ENCODE data around the gene SBF2.

Gene SBF2

DNA sequence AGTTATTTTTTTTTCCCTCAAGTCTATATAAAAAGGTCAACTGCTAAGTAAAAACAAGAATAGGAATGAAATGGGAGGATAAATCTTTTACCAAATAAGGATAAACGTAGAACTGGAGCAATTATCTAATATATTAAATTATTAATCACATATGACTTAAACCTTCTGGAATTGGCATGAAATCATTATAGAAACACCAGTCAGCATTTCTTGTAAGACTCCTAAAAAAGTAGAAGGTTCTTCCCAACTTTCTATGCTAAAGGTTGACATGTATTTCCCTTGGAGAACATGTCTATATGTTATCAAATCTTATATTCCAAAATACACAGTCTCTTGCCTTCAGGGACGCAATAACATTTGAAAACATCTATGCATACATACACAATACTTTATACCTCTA, 143.2 kb downstream of the SBF2 start:
- H3K9ac ChIP-seq: no peak overlapping the region
- H4K20me1 ChIP-seq (ENCODE audit: insufficient read depth): no peaks in the 10 kb centered on the region
- no peak overlapping the region for H3K4me3 ChIP-seq (IDR thresholded peaks at IDR 0.05; ENCODE audit: insufficient read depth, low read depth, low read length)
- H3K27me3 ChIP-seq (ENCODE audit: insufficient read depth, low read depth): no peaks in the 10 kb centered on the region
- H2AFZ ChIP-seq (ENCODE audit: low read depth): no peak overlapping the region
- no peak overlapping the region for H3K27ac ChIP-seq
- no peaks in the 10 kb centered on the region for H3K4me1 ChIP-seq (ENCODE audit: low read depth, poor library complexity, severe bottlenecking)
- TF ChIP-seq, protein P1, sequence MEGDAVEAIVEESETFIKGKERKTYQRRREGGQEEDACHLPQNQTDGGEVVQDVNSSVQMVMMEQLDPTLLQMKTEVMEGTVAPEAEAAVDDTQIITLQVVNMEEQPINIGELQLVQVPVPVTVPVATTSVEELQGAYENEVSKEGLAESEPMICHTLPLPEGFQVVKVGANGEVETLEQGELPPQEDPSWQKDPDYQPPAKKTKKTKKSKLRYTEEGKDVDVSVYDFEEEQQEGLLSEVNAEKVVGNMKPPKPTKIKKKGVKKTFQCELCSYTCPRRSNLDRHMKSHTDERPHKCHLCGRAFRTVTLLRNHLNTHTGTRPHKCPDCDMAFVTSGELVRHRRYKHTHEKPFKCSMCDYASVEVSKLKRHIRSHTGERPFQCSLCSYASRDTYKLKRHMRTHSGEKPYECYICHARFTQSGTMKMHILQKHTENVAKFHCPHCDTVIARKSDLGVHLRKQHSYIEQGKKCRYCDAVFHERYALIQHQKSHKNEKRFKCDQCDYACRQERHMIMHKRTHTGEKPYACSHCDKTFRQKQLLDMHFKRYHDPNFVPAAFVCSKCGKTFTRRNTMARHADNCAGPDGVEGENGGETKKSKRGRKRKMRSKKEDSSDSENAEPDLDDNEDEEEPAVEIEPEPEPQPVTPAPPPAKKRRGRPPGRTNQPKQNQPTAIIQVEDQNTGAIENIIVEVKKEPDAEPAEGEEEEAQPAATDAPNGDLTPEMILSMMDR (conservative IDR thresholded peaks at IDR 0.05; ENCODE audit: low read depth, low read length): no peak
- H3K79me2 ChIP-seq (ENCODE audit: insufficient read depth, low read depth): no peaks in the 10 kb centered on the region
- H3K4me2 ChIP-seq: no peak overlapping the region
- H3K36me3 ChIP-seq (ENCODE audit: insufficient read depth): no peaks in the 10 kb centered on the region

DNA sequence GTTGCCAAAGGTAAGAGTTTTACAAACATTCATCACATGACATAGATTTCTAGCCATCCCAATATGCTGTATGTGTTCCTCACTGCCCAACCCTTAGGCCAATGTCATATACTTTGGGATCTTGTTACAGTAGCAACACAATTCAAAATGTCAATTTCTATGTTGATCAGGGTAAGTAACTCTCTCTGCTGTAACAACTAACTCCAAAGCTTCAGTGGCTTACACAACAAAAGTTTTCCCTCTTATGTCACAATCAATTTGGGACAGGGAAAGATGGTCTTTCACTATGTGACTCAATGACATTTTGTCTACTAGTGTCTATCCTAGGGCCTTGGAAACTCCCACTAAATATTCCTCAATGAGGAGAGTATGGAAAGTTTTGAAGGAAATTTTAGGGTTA, 144.5 kb downstream of the SBF2 start:
- Histone ChIP-seq H3K79me2 (ENCODE audit: insufficient read depth, low read depth) (no peaks in the 10 kb centered on the region), H3K9ac (no peak overlapping the region), H3K36me3 (ENCODE audit: insufficient read depth) (no peaks in the 10 kb centered on the region), H3K27ac (no peak overlapping the region), H4K20me1 (ENCODE audit: insufficient read depth) (no peaks in the 10 kb centered on the region), H3K27me3 (ENCODE audit: insufficient read depth, low read depth) (no peaks in the 10 kb centered on the region), H3K4me1 (ENCODE audit: low read depth, poor library complexity, severe bottlenecking) (no peaks in the 10 kb centered on the region), H3K4me3 (IDR thresholded peaks at IDR 0.05; ENCODE audit: insufficient read depth, low read depth, low read length) (no peak overlapping the region), H2AFZ (ENCODE audit: low read depth) (no peak overlapping the region), H3K4me2 (no peak overlapping the region)
- TF ChIP-seq, protein P1 (conservative IDR thresholded peaks at IDR 0.05; ENCODE audit: low read depth, low read length): no peak

DNA sequence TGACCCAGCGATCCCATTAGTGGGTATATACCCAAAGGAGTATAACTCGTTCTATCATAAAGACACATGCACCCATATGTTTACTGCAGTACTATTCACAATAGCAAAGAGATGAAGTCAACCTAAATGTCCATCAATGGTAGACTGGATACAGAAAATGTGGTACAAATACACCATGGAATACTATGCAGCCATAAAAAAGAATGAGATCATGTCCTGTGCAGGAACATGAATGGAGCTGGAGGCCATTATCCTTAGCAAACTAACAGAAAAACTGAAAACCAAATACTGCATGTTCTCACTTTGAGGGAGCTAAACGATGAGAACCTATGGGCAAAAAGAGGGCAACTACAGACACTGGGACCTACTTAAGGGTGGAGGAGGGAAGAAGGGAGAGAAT, 146.8 kb downstream of the SBF2 start:
- TF ChIP-seq, protein P1 (conservative IDR thresholded peaks at IDR 0.05; ENCODE audit: low read depth, low read length): no peak
- Histone ChIP-seq H4K20me1 (ENCODE audit: insufficient read depth) (no peaks in the 10 kb centered on the region), H3K9ac (no peak overlapping the region), H2AFZ (ENCODE audit: low read depth) (no peak overlapping the region), H3K36me3 (ENCODE audit: insufficient read depth) (no peaks in the 10 kb centered on the region), H3K79me2 (ENCODE audit: insufficient read depth, low read depth) (no peaks in the 10 kb centered on the region), H3K4me2 (no peak overlapping the region), H3K4me1 (ENCODE audit: low read depth, poor library complexity, severe bottlenecking) (no peaks in the 10 kb centered on the region), H3K27ac (no peak overlapping the region), H3K27me3 (ENCODE audit: insufficient read depth, low read depth) (no peaks in the 10 kb centered on the region), H3K4me3 (IDR thresholded peaks at IDR 0.05; ENCODE audit: insufficient read depth, low read depth, low read length) (no peak overlapping the region)

DNA sequence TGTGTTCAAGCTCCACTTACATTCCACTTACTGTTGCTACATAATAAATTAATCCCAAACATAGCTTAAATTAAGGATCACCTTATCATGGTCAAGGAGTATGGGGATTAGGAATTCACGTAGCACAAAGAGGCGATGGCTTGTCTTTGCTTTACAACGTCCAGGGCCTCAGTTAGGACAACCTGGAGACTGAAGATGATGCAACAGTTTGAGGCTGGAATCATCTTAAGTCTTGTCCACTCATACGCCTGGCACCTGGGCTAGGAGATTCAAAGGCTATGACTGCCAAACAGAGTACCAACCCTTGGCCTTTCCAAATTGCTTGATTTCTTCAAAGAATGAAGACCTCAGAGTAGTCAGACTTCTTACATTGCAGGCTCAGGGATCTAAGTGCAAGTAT, 149.1 kb downstream of the SBF2 start:
- Histone ChIP-seq H2AFZ (ENCODE audit: low read depth) (no peak overlapping the region), H3K9ac (no peak overlapping the region), H3K27me3 (ENCODE audit: insufficient read depth, low read depth) (no peaks in the 10 kb centered on the region), H3K4me1 (ENCODE audit: low read depth, poor library complexity, severe bottlenecking) (no peaks in the 10 kb centered on the region), H3K4me3 (IDR thresholded peaks at IDR 0.05; ENCODE audit: insufficient read depth, low read depth, low read length) (no peak overlapping the region), H3K36me3 (ENCODE audit: insufficient read depth) (no peaks in the 10 kb centered on the region), H3K27ac (no peak overlapping the region), H3K79me2 (ENCODE audit: insufficient read depth, low read depth) (no peaks in the 10 kb centered on the region), H4K20me1 (ENCODE audit: insufficient read depth) (no peaks in the 10 kb centered on the region), H3K4me2 (no peak overlapping the region)
- TF ChIP-seq, protein P1 (conservative IDR thresholded peaks at IDR 0.05; ENCODE audit: low read depth, low read length): no peak

DNA sequence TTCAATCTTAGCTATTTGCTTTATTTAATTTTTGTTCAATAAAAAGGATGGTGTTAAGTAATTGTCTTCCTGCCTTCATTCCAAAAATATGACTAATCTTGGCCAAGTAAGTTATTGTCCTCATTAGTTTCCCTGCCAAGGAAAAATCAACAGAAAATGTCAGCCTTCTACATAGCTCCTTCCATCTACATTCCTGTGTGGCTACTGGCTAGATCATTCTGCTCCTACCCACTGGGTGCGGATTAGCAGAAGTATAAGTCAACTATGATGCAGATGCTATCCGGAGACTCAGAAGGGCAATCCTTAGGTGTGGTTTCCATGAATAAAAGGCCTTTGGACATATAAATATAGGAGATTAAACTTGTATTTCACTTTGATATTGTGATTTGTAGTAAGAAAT, 154.4 kb downstream of the SBF2 start:
- H3K4me2 ChIP-seq: no peak overlapping the region
- no peaks in the 10 kb centered on the region for H3K36me3 ChIP-seq (ENCODE audit: insufficient read depth)
- H3K9ac ChIP-seq: no peak overlapping the region
- no peaks in the 10 kb centered on the region for H3K27me3 ChIP-seq (ENCODE audit: insufficient read depth, low read depth)
- H3K4me3 ChIP-seq (IDR thresholded peaks at IDR 0.05; ENCODE audit: insufficient read depth, low read depth, low read length): no peak overlapping the region
- TF ChIP-seq, protein P1 (conservative IDR thresholded peaks at IDR 0.05; ENCODE audit: low read depth, low read length): no peak
- no peaks in the 10 kb centered on the region for H4K20me1 ChIP-seq (ENCODE audit: insufficient read depth)
- no peak overlapping the region for H3K27ac ChIP-seq
- H3K79me2 ChIP-seq (ENCODE audit: insufficient read depth, low read depth): no peaks in the 10 kb centered on the region
- H3K4me1 ChIP-seq (ENCODE audit: low read depth, poor library complexity, severe bottlenecking): no peaks in the 10 kb centered on the region
- no peak overlapping the region for H2AFZ ChIP-seq (ENCODE audit: low read depth)

All from KMS-11 (cell line).